A673 (cell line): ENCODE data around the gene DAPK1. TPM values are rescaled to one million over a fixed set of nuclear protein-coding genes. Genes with fewer than 3 reads are reported as not detected.
A peak's percentile ranks its signal among the peaks of the same experiment; 100 is the strongest.

Source experiments
- BruUV-seq: library from RNA; stranded (reverse); fragments of 400-500 nt; replicated peaks from 2 replicates; lab custom pipeline; 2021; lab: Mats Ljungman, UMichigan
- CTCF ChIA-PET: fragments of 300-600 bp; sonication (Branson Sonifier 250); formaldehyde crosslinking; loops from one replicate; lab custom pipeline; 2022; ENCODE audit warnings: antibody characterized with exemption; lab: Charles Lee
- POLR2A ChIA-PET: fragments of 300-600 bp; sonication (Branson Sonifier 250); formaldehyde crosslinking; loops from one replicate; lab custom pipeline; 2022; ENCODE audit warnings: antibody characterized with exemption; ENCODE audit not compliant: low non-redundant PET; lab: Charles Lee
- DNase-seq: peaks from one replicate; pipeline ENCODE4 v3.0.0-alpha.2; 2015; ENCODE audit warnings: low spot score
- H3K27ac ChIP-seq: fragments of 200-600 bp; sonication (generic); 2 replicates; pipeline ENCODE4 v1.5.1; 2016; ENCODE audit warnings: mixed run types, low read depth, mild to moderate bottlenecking, mixed read lengths, antibody characterized with exemption, low read length; ENCODE audit not compliant: poor library complexity, severe bottlenecking
- H3K27me3 ChIP-seq: fragments of 200-600 bp; sonication (generic); replicated peaks from 2 replicates; pipeline ENCODE4 v1.6.1; 2017; ENCODE audit warnings: mixed run types, low read depth, mild to moderate bottlenecking, mixed read lengths, antibody characterized with exemption, low read length; ENCODE audit not compliant: insufficient read depth, poor library complexity
- H3K36me3 ChIP-seq: fragments of 200-600 bp; sonication (generic); 2 replicates; pipeline ENCODE4 v1.6.1; 2016; ENCODE audit warnings: mixed run types, mild to moderate bottlenecking, mixed read lengths, antibody characterized with exemption, low read length; ENCODE audit not compliant: insufficient read depth, poor library complexity, severe bottlenecking
- H3K4me1 ChIP-seq: fragments of 200-600 bp; sonication (generic); 2 replicates; pipeline ENCODE4 v1.6.1; 2017; ENCODE audit warnings: mixed run types, mild to moderate bottlenecking, mixed read lengths, antibody characterized with exemption, low read length; ENCODE audit not compliant: insufficient read depth, poor library complexity, severe bottlenecking
- H3K4me3 ChIP-seq: fragments of 200-600 bp; sonication (generic); 2 replicates; pipeline ENCODE4 v1.5.1; 2016; ENCODE audit warnings: low read depth, mixed run types, mild to moderate bottlenecking, mixed read lengths, low read length; ENCODE audit not compliant: poor library complexity, severe bottlenecking
- H3K9me3 ChIP-seq: fragments of 200-600 bp; sonication (generic); 2 replicates; pipeline ENCODE4 v1.6.1; 2016; ENCODE audit warnings: mixed run types, low read depth, mild to moderate bottlenecking, mixed read lengths, antibody characterized with exemption, low read length; ENCODE audit not compliant: poor library complexity, severe bottlenecking
- EZH2 ChIP-seq: fragments of 200-600 bp; sonication (generic); IDR thresholded peaks from 2 replicates; pipeline ENCODE4 v1.6.1; 2017; ENCODE audit warnings: borderline replicate concordance, low read depth, mild to moderate bottlenecking, mixed read lengths, antibody characterized with exemption, low read length; ENCODE audit not compliant: poor library complexity, severe bottlenecking
- intact Hi-C: fragments of 100-400 bp; cut with micrococcal nuclease; formaldehyde crosslinking; loops from one replicate; pipeline ENCODE4 v1.10.0; 2022; ENCODE audit not compliant: unreplicated experiment
- total RNA-seq: library from RNA; stranded (reverse); gene quantifications from 2 replicates; pipeline ENCODE4 v1.2.3, GENCODE V29; 2021
- TF ChIP-seq, protein P1 (sequence below): fragments of 300-800, 200-600 bp; sonication (generic); conservative IDR thresholded peaks from 2 replicates; pipeline ENCODE4 v1.5.1; 2017; ENCODE audit warnings: low read depth, mild to moderate bottlenecking, antibody characterized with exemption, low read length, moderate library complexity, mixed read lengths

DAPK1 gene
- total RNA-seq, 1 experiment from 2014 or later: 380 TPM

DNA sequence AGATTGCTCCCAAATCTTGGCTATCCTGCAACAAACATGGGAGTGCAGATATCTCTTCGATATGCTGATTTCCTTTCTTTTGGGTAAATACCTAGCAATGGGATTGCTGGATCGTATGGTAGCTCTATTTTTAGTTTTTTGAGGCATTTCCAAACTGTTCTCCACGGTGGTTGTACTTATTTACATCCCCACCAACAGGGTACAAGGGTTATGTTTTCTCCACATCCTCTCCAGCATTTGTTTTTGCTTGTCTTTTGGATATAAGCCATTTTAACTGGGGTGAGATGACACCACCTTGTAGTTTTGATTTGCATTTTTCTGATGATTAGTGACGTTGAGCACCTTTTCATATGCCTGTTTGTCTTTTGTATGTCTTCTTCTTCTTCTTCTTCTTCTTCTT, 248.5 kb downstream of the DAPK1 start:
- Histone ChIP-seq H3K27me3 (no peaks in the 10 kb centered on the region), H3K4me3 (no peak overlapping the region), H3K9me3 (no peaks in the 10 kb centered on the region), H3K4me1 (peaks cover 26% of the 10 kb centered on the region), H3K36me3 (no peaks in the 10 kb centered on the region), H3K27ac (no peak overlapping the region)
- TF ChIP-seq EZH2: no peak
- TF ChIP-seq, protein P1, sequence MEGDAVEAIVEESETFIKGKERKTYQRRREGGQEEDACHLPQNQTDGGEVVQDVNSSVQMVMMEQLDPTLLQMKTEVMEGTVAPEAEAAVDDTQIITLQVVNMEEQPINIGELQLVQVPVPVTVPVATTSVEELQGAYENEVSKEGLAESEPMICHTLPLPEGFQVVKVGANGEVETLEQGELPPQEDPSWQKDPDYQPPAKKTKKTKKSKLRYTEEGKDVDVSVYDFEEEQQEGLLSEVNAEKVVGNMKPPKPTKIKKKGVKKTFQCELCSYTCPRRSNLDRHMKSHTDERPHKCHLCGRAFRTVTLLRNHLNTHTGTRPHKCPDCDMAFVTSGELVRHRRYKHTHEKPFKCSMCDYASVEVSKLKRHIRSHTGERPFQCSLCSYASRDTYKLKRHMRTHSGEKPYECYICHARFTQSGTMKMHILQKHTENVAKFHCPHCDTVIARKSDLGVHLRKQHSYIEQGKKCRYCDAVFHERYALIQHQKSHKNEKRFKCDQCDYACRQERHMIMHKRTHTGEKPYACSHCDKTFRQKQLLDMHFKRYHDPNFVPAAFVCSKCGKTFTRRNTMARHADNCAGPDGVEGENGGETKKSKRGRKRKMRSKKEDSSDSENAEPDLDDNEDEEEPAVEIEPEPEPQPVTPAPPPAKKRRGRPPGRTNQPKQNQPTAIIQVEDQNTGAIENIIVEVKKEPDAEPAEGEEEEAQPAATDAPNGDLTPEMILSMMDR: no peak
- DNase-seq: no peak
- intact Hi-C loops: no loop called here
- ChIA-PET CTCF (no interaction called here), POLR2A (no interaction called here)
- BruUV-seq: no TSS peak

DNA sequence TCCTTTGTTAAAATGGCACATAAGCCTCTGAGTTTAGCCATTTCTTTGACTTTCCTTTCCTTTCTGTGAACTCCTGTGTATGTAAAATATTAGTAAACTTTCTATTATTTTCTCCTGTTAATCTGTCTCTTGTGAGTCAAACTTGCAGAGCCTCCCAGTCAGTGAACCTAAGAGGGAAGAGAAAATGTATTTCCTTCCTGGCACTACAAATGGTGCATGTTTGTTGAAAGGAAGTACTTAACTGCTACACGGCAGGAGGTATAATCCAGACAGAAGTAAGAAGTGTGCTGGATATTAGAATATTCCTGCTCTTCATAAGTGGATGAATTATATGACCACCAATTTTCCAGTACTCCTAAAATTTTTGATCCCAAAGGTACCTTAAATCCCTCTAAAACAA, 251.2 kb downstream of the DAPK1 start:
- H3K4me1 ChIP-seq: peaks cover 19% of the 10 kb centered on the region
- no peak for TF ChIP-seq EZH2
- TF ChIP-seq, protein P1: no peak
- BruUV-seq: no TSS peak
- CTCF ChIA-PET: no interaction called here
- POLR2A ChIA-PET: no interaction called here
- no peaks in the 10 kb centered on the region for H3K27me3 ChIP-seq
- no peak overlapping the region for H3K4me3 ChIP-seq
- DNase-seq: peak; percentile 88
- peak overlapping the region; percentile 57 for H3K27ac ChIP-seq
- intact Hi-C loops: no loop called here
- peaks cover 5% of the 10 kb centered on the region for H3K9me3 ChIP-seq
- no peaks in the 10 kb centered on the region for H3K36me3 ChIP-seq

DNA sequence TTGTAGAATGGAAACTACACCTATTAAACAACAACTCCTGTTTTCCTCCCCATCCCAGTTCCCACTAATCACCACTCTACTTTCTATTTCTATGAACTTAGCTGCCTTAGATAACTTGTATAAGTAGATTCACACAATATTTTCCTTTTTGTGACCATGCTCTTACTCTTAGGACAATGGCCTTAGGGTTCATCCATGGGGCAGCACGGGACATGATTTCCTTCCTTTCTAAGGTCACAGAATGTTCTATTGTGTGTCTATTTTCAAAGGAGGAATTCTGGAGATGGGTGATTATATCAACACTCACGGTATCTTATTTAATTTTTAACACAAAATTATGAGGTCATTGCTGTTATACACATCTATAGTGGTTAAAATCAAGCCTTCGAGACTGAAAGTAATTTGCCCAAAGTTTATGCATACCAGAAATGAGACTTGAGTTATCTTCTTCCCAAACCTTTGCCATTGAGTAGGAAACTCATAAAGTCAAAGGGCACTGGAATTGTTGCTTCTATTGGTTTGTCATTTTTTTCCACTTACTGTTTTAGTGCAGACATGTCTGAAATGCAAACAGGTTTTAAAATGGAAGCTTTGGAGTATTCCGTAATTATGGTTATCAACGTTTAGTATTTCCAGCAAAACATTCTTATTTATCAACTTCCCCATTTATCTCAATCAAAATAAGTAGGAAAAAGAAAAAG, 251.8 kb downstream of the DAPK1 start:
- ChIA-PET CTCF (no interaction called here), POLR2A (no interaction called here)
- Histone ChIP-seq H3K4me3 (no peak overlapping the region), H3K27me3 (no peaks in the 10 kb centered on the region), H3K4me1 (peaks cover 19% of the 10 kb centered on the region), H3K9me3 (peaks cover 5% of the 10 kb centered on the region), H3K27ac (no peak overlapping the region), H3K36me3 (no peaks in the 10 kb centered on the region)
- intact Hi-C loops: no loop called here
- BruUV-seq: no TSS peak
- TF ChIP-seq, protein P1: no peak
- no peak for TF ChIP-seq EZH2
- no peak for DNase-seq
